DOHH2 (cell line): Measurements from ENCODE around the gene ATP2C1.

ENCODE experiments used
- H3F3A ChIP-seq: fragments of 200-600 bp; sonication (generic), shearing (Covaris generic); 2 replicates; pipeline ENCODE4 v1.6.0; 2016; ENCODE audit warnings: antibody characterized with exemption, mild to moderate bottlenecking; ENCODE audit not compliant: control insufficient read depth, insufficient read depth
- H3K27ac ChIP-seq: fragments of 200-600 bp; sonication (generic); 2 replicates; pipeline ENCODE4 v1.5.1; 2014; ENCODE audit warnings: low read depth, mild to moderate bottlenecking, low read length, moderate library complexity
- H3K27me3 ChIP-seq: fragments of 200-600 bp; sonication (generic); 2 replicates; pipeline ENCODE4 v1.6.1; 2014; ENCODE audit warnings: mild to moderate bottlenecking, low read length, mixed read lengths; ENCODE audit not compliant: control insufficient read depth
- H3K36me3 ChIP-seq: fragments of 200-600 bp; sonication (generic); 2 replicates; pipeline ENCODE4 v1.6.1; 2014; ENCODE audit warnings: mild to moderate bottlenecking, low read length, moderate library complexity, mixed read lengths; ENCODE audit not compliant: control insufficient read depth
- H3K4me1 ChIP-seq: fragments of 200-600 bp; sonication (generic); 2 replicates; pipeline ENCODE4 v1.6.1; 2014; ENCODE audit warnings: mild to moderate bottlenecking, low read length, mixed read lengths; ENCODE audit not compliant: control insufficient read depth
- H3K4me2 ChIP-seq: fragments of 200-600 bp; sonication (generic); 2 replicates; pipeline ENCODE4 v1.6.0; 2014; ENCODE audit warnings: mild to moderate bottlenecking, low read length, moderate library complexity
- H3K4me3 ChIP-seq: fragments of 200-600 bp; sonication (generic); 2 replicates; pipeline ENCODE4 v1.5.1; 2014; ENCODE audit warnings: mild to moderate bottlenecking, low read length, mixed read lengths
- H3K79me2 ChIP-seq: fragments of 200-600 bp; sonication (generic); 2 replicates; pipeline ENCODE4 v1.6.1; 2014; ENCODE audit warnings: mild to moderate bottlenecking, low read length, mixed read lengths; ENCODE audit not compliant: control insufficient read depth
- H3K9me2 ChIP-seq: fragments of 200-600 bp; sonication (generic); replicated peaks from 2 replicates; pipeline ENCODE4 v1.6.1; 2014; ENCODE audit warnings: mild to moderate bottlenecking, low read length, mixed read lengths; ENCODE audit not compliant: control insufficient read depth
- H3K9me3 ChIP-seq: fragments of 200-600 bp; sonication (generic); 2 replicates; pipeline ENCODE4 v1.6.1; 2014; ENCODE audit warnings: antibody characterized with exemption, low read length, mixed read lengths; ENCODE audit not compliant: control insufficient read depth, insufficient read depth
- H4K20me1 ChIP-seq: fragments of 200-600 bp; sonication (generic); 2 replicates; pipeline ENCODE4 v1.6.0; 2014; ENCODE audit warnings: low read depth, mild to moderate bottlenecking, antibody characterized with exemption, low read length, moderate library complexity; ENCODE audit not compliant: control insufficient read depth, insufficient read depth
- CTCF ChIP-seq: fragments of 200-600 bp; sonication (generic); IDR thresholded peaks from one replicate; pipeline ENCODE4 v1.5.1; 2014; ENCODE audit warnings: antibody characterized with exemption, mild to moderate bottlenecking, low read depth, low read length; ENCODE audit not compliant: poor library complexity, severe bottlenecking
- EZH2phosphoT487 ChIP-seq: fragments of 200-600 bp; sonication (generic); IDR thresholded peaks from 2 replicates; pipeline ENCODE4 v1.6.1; 2017; ENCODE audit warnings: borderline replicate concordance, mild to moderate bottlenecking, antibody characterized with exemption, low read length, moderate library complexity, mixed read lengths

ATP2C1 gene

DNA sequence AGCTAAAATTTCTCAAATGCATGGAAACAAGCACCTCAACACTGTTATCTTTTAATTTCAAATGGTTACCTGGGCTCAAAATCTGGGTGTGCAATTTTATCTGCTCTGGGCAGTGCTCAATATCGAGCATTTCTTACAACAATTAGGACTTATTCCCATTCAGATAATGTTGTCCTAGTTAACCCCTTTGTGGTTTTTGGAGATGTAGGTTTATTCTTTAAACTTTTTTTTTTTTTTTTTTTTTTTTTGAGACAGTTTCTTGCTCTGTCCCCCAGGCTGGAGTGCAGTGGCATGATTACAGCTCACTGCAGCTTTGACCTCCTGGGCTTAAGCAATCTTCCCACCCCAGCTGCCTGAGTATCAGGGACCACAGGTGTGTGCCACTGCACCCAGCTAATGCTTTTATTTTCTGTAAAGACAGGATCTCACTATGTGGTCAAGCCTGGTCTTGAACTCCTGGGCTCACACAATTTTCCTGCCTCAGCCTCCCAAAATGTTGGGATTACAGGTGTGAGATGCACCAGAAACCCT is 4.4 kb upstream of the ATP2C1 start:
- Histone ChIP-seq H3K27me3 (no peaks in the 10 kb centered on the region), H3K27ac (no peak overlapping the region), H3F3A (no peaks in the 10 kb centered on the region), H3K4me2 (no peak overlapping the region), H3K4me3 (no peak overlapping the region), H3K79me2 (peaks cover 11% of the 10 kb centered on the region), H3K36me3 (no peaks in the 10 kb centered on the region), H3K9me2 (no peaks in the 10 kb centered on the region), H3K9me3 (no peaks in the 10 kb centered on the region), H4K20me1 (no peaks in the 10 kb centered on the region), H3K4me1 (peaks cover 7% of the 10 kb centered on the region)
- TF ChIP-seq CTCF, result no peak
- TF ChIP-seq EZH2phosphoT487, result no peak

DNA sequence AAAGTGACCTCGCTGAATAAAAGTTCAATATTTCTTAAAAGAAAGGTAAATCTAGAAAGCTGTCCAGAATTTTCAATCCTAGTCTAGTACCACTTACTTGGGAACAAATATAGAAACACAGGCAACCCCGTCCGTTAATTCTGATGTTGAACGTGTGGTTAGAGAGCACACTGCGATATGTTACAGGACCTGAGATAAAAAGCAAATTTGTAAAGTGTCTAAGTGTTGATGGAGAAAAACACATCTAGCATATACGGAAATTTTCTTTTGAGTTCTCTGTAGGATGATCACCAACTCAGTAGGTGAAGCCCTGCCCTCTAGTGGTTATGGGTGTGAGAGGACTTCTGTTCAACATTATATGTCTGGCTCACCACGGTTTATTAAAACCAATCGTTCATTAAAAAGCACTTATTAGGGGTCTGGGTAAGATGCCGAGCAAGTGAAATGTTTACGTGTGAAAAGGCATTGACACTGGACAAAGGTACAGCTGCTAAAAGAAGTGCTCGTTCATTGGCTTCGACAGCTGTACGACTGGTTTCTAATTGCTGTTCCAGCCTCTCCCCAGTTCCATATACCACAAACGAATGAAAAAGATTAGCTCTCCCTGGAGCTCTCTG is 1.0 kb upstream of the ATP2C1 start:
- H3K4me1 ChIP-seq, result peaks cover 26% of the 10 kb centered on the region
- no peaks in the 10 kb centered on the region for H3K36me3 ChIP-seq
- no peaks in the 10 kb centered on the region for H3K9me2 ChIP-seq
- peak overlapping the region; percentile 61 for H3K27ac ChIP-seq
- TF ChIP-seq EZH2phosphoT487 (no peak), CTCF (peak; percentile 88)
- no peaks in the 10 kb centered on the region for H3F3A ChIP-seq
- H4K20me1 ChIP-seq, result no peaks in the 10 kb centered on the region
- peak overlapping the region; percentile 92 for H3K4me3 ChIP-seq
- H3K4me2 ChIP-seq, result peak overlapping the region; percentile 75
- H3K9me3 ChIP-seq, result no peaks in the 10 kb centered on the region
- H3K79me2 ChIP-seq, result peaks cover 45% of the 10 kb centered on the region
- no peaks in the 10 kb centered on the region for H3K27me3 ChIP-seq

DNA sequence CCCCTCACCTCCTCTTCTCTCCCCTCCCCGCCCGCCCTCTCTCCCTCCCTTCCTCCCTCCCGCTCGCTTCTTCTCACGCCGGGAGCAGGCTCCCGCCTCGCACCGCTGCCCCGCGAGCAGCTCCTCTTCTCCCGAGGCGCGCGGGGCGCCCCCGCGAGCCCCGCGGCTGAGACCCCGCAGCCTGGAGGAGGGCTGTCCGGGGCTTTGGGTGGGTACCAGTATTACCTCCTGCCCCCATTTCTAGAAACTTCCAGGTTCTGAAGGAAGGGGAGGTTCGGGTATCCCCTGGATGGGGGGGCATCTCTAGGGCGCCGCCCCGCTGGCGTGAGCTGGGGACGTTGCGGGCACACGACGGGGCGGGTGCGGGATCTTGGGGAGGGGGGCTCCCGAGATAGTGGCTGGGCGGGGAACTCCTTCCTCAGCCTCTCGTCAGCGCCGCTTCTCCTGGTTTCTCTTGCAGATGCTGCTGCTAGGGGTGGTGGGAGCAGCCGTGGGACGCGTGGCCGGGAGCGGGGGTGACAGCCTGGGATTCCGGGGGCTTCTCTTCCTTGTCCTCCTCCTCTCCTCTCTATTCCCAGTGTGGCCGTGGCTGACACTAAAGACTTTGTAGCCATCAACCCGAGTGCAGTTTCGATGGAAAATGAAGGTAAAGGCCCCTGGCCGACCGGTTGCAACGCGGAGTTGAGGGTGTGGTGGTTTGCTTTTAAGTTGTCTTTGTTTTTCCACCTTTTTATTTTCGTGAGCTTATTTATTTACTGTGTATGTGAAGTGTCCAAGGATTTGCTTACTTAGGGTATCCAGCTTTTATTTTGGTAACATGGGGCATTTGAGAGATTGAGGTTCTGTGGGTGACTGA is 474 bp downstream of the ATP2C1 start:
- Histone ChIP-seq H3F3A (no peaks in the 10 kb centered on the region), H3K27me3 (no peaks in the 10 kb centered on the region), H3K4me2 (peak overlapping the region; percentile 72), H3K4me3 (peak overlapping the region; percentile 92), H3K36me3 (no peaks in the 10 kb centered on the region), H3K4me1 (peaks cover 27% of the 10 kb centered on the region), H3K79me2 (peaks cover 60% of the 10 kb centered on the region), H3K9me3 (no peaks in the 10 kb centered on the region), H4K20me1 (no peaks in the 10 kb centered on the region), H3K9me2 (no peaks in the 10 kb centered on the region), H3K27ac (peak overlapping the region; percentile 56)
- TF ChIP-seq CTCF, result peak; percentile 17
- no peak for TF ChIP-seq EZH2phosphoT487
